ENCODE measurements around the gene IAPP.
"Not testable (repeated sequence)": the region's sequence is repeated elsewhere in the genome, so short reads cannot be mapped to it uniquely, and the experiment has no call there.

Gene IAPP

DNA sequence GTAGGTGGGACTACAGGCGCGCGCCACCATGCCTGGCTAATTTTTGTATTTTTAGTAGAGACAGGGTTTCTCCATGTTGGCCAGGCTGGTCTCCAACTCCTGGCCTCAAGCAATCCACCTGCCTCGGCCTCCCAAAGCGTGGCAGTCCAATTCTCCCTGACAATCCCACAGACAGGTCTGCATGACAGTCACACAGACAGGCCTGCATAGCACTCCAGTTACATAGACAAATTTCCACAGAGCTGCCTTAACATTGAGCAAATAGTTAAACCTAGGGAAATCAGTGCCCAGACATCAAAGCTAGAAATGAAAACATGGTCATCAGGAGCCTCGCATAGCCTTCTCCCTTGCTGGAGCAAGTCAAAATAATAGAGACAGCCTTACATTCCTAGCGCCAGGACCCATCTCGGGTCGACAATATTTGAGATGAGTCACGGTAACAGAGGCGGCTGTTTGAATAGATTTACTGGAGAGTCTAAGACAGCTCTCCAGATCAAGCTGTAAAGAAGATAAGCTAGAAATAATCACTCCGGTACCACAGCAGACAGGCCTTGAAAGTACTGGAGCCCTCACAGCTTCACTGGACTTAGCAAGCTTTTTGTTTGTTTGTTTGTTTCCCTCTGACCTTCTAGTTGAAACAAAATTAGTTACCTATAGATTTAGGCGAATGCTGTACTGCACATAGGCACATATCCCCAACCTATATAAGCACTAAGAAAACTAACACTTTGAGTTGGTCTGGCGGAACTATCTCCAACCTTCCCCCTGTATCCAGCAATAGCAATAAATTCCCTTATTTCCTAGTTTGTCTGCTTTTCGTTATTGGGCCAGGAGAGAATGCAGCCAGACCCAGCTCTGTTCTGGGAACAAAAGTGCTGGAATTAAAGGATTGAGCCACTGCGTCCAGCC, 40.9 kb downstream of the IAPP start:
- Mint-ChIP-seq H3K27ac (no peak overlapping the region), H3K9me3 (no peaks in the 10 kb centered on the region), H3K27me3 (peaks cover 7% of the 10 kb centered on the region), H3K4me3 (no peak overlapping the region), H3K4me1 (ENCODE audit: low read depth) (no peaks in the 10 kb centered on the region), H3K36me3 (ENCODE audit: low read depth) (no peaks in the 10 kb centered on the region)
- intact Hi-C loops (cut with micrococcal nuclease) = no loop called here

DNA sequence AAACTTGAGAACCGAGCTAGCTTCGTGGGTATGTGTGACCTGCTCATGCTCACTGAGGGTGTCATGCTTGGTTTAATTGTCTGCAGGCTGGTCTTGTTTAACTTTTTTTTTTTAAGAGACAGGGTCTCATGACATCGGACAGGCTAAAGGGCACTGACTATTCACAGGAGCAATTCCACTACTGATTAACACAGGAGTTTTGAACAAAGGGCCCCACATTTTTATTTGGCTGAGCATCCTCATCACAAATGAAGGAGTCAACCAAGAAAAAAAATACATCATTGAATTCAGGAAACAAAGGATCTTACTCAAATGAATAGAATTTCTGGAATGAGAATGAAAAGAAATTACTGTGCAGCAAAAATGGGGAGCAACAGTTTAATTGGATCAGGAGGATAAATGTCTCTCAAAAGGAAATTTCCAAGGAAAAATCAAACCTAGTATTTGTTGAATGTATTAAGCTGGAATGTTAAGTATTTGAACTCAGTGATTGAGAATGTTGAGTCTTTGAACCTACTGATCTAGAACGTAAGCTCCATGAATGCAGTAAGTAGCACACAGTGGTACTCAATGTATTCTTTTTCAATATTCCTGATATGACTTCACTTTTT, 43.9 kb downstream of the IAPP start:
- intact Hi-C loops (cut with micrococcal nuclease) = no loop called here
- H3K4me1 Mint-ChIP-seq (ENCODE audit: low read depth) = no peaks in the 10 kb centered on the region

DNA sequence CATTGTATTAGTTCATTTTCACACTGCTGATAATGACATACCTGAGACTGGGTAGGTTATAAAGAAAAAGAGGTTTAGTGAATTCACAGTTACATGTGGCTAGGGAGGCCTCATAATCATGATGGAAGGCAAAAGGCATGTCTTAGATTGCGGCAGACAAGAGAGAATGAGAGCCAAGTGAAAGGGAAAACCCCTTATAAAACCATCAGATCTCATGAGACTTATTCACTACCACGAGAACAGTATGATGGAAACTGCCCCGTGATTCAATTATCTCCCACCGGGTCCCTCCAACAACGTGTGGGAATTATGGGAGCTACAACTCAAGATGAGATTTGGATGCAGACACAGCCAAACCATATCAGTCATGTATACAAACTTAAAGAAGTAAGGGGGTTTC, 45.7 kb downstream of the IAPP start:
- intact Hi-C loops (cut with micrococcal nuclease); H3K27me3 Mint-ChIP-seq; H3K36me3 Mint-ChIP-seq (ENCODE audit: low read depth); H3K4me3 Mint-ChIP-seq; H3K4me1 Mint-ChIP-seq (ENCODE audit: low read depth); H3K27ac Mint-ChIP-seq; H3K9me3 Mint-ChIP-seq: not testable (repeated sequence)

More for the DNA sequence above, 43.9 kb downstream of the IAPP start:
- H3K27me3 Mint-ChIP-seq = peaks cover 7% of the 10 kb centered on the region
- H3K27ac Mint-ChIP-seq = no peak overlapping the region
- no peaks in the 10 kb centered on the region for H3K36me3 Mint-ChIP-seq (ENCODE audit: low read depth)
- H3K9me3 Mint-ChIP-seq = no peaks in the 10 kb centered on the region
- H3K4me3 Mint-ChIP-seq = no peak overlapping the region

DNA sequence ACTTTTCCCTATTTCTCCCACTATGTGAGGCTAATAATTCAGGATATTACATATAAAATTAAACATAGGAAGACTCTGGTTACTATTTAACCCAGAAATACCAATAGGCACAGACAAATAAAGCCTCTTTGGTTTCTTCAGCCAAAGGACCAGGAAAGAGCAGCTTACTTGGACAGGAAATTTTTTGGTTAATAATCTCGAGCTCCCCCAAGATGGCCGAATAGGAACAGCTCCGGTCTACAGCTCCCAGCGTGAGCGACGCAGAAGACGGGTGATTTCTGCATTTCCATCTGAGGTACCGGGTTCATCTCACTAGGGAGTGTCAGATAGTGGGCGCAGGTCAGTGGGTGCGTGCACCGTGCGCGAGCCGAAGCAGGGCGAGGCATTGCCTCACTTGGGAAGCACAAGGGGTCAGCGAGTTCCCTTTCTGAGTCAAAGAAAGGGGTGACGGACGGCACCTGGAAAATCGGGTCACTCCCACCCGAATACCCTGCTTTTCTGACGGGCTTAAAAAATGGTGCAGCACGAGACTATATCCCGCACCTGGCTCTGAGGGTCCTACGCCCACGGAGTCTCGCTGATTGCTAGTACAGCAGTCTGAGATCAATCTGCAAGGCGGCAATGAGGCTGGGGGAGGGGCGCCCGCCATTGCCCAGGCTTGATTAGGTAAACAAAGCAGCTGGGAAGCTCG, 46.5 kb downstream of the IAPP start:
- H3K9me3 Mint-ChIP-seq; H3K4me3 Mint-ChIP-seq; intact Hi-C loops (cut with micrococcal nuclease); H3K27ac Mint-ChIP-seq; H3K27me3 Mint-ChIP-seq; H3K36me3 Mint-ChIP-seq (ENCODE audit: low read depth); H3K4me1 Mint-ChIP-seq (ENCODE audit: low read depth): not testable (repeated sequence)

DNA sequence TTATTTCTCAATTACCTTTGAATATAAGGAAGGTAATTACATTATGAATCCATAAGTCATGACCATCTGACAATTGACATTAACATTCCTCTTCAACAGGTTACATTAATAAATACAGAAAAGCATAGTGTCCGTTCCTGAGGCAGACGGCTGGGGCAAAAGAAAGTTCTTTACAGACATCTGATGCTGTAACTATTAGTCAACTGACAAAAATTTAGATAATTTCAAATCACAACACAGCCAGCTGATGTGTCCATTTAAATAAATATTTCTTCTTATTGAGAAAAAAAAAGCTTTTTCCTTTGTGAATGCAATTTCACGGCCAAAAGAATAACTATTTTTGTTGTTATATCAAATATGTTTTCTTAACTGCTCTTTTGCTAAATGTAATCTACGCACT, 55.5 kb downstream of the IAPP start:
- no peaks in the 10 kb centered on the region for H3K9me3 Mint-ChIP-seq
- peaks cover 5% of the 10 kb centered on the region for H3K27me3 Mint-ChIP-seq
- no peak overlapping the region for H3K27ac Mint-ChIP-seq
- H3K4me1 Mint-ChIP-seq (ENCODE audit: low read depth) = peaks cover 16% of the 10 kb centered on the region
- no peaks in the 10 kb centered on the region for H3K36me3 Mint-ChIP-seq (ENCODE audit: low read depth)
- intact Hi-C loops (cut with micrococcal nuclease) = no loop called here
- no peak overlapping the region for H3K4me3 Mint-ChIP-seq

Data from dendritic cell treated with granulocyte-macrophage colony-stimulating factor and Interleukin-4, amounts not matched to agents 40 ng/mL and 50 ng/mL, for 4 days (primary cell).